ENCODE measurements around the gene USP25. TPM values are rescaled to one million over a fixed set of nuclear protein-coding genes. Genes with fewer than 3 reads are reported as not detected.

The USP25 gene
- total and polyA plus RNA-seq, 9 of the 15 experiments (the other 6 are each of a cell fraction or from before 2014, with no cell fraction given), result 7.8 to 44.9 (median 31.4) TPM

GRCh38 chr21:15730484-15731242 lies 881 bp downstream of the USP25 start (continued):
- TF ChIP-seq TCF7L2 (IDR thresholded peaks at IDR 0.05; ENCODE audit: low read depth, low read length) (no peak), ZNF699 (CRISPR knock-in tag; IDR thresholded peaks at IDR 0.05; ENCODE audit: insufficient replicate concordance) (no peak), VEZF1 (CRISPR knock-in tag; IDR thresholded peaks at IDR 0.05) (0 out of 2 replicates have a peak, but pooled peaks have one; percentile 10), CHD1 (IDR thresholded peaks at IDR 0.05; ENCODE audit: low read length) (peak; percentile 2), MAFG (tag; conservative IDR thresholded peaks at IDR 0.05) (no peak), ELF1 (tag; IDR thresholded peaks at IDR 0.05) (peak; percentile 27; the same call in 1 of the 2 replicates), MAFF (IDR thresholded peaks at IDR 0.05; ENCODE audit: low read length) (no peak), ZBTB7A (IDR thresholded peaks at IDR 0.05; ENCODE audit: borderline replicate concordance, control insufficient read depth, low read depth, low read length) (peak; percentile 39; the same call in 1 of the 2 replicates), ZNF639 (CRISPR knock-in tag; conservative IDR thresholded peaks at IDR 0.05 in 1 of 2, IDR thresholded peaks at IDR 0.05 in 1 of 2) (no peak), SIN3A (IDR thresholded peaks at IDR 0.05; ENCODE audit: borderline replicate concordance in 2 of 2, control insufficient read depth in 1 of 2, low read depth in 2 of 2, low read length in 2 of 2) (0 out of 4 replicates have a peak, but pooled peaks of 1 of the 2 experiments have one; percentile 41), GTF2F1 (IDR thresholded peaks at IDR 0.05; ENCODE audit: low read depth, low read length) (no peak), PCBP1 (IDR thresholded peaks at IDR 0.05; ENCODE audit: low read depth, low read length, poor library complexity, severe bottlenecking) (no peak), KLF10 (CRISPR knock-in tag; IDR thresholded peaks at IDR 0.05) (no peak), NELFE (IDR thresholded peaks at IDR 0.05; ENCODE audit: insufficient read depth, insufficient read length) (no peak), MLLT1 (IDR thresholded peaks at IDR 0.05) (peak in 1 of 2 experiments; percentile 49; a peak in 1 of 4 replicates), ARID2 (IDR thresholded peaks at IDR 0.05) (peak; percentile 6; the same call in 1 of the 2 replicates)
- TF ChIP-seq, protein P1, sequence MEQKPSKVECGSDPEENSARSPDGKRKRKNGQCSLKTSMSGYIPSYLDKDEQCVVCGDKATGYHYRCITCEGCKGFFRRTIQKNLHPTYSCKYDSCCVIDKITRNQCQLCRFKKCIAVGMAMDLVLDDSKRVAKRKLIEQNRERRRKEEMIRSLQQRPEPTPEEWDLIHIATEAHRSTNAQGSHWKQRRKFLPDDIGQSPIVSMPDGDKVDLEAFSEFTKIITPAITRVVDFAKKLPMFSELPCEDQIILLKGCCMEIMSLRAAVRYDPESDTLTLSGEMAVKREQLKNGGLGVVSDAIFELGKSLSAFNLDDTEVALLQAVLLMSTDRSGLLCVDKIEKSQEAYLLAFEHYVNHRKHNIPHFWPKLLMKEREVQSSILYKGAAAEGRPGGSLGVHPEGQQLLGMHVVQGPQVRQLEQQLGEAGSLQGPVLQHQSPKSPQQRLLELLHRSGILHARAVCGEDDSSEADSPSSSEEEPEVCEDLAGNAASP (IDR thresholded peaks at IDR 0.05), result no peak
- TF ChIP-seq, protein P2, sequence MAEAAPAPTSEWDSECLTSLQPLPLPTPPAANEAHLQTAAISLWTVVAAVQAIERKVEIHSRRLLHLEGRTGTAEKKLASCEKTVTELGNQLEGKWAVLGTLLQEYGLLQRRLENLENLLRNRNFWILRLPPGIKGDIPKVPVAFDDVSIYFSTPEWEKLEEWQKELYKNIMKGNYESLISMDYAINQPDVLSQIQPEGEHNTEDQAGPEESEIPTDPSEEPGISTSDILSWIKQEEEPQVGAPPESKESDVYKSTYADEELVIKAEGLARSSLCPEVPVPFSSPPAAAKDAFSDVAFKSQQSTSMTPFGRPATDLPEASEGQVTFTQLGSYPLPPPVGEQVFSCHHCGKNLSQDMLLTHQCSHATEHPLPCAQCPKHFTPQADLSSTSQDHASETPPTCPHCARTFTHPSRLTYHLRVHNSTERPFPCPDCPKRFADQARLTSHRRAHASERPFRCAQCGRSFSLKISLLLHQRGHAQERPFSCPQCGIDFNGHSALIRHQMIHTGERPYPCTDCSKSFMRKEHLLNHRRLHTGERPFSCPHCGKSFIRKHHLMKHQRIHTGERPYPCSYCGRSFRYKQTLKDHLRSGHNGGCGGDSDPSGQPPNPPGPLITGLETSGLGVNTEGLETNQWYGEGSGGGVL (CRISPR knock-in tag; IDR thresholded peaks at IDR 0.05), result no peak
